ENCODE data around the gene CNOT1.

CNOT1 gene

DNA sequence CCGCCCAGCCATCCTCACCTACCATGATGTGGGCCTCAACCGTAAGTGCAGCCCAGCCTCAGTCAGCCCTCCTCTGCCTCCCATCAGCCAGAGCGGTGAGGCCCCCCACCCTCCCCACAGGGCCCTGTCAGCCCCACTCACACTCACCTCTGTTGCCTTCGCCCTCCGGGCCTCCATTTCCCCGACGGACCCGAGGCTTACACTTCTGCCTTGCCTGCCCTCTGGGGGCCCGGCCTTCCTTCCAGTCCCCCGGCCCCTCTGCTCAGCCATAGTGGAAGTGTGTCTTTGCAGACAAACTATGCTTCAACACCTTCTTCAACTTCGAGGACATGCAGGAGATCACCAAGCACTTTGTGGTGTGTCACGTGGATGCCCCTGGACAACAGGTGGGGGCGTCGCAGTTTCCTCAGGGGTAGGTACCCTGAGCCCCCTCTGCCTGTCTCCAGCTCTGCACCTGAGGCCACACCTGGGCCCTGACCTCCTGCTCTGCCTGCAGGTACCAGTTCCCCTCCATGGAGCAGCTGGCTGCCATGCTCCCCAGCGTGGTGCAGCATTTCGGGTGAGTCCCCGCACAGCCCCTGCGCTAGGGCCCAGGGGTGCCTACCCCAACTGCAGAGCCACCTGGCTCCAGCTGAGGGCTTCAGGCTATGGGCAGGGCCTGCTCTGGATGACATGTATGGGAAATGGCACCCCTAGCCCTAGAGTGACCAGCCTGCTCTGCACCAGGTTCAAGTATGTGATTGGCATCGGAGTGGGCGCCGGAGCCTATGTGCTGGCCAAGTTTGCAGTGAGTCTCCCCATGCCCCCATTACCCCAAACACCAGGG lies 125.5 kb downstream of the CNOT1 start:
- Histone ChIP-seq H3K27ac (ENCODE audit: low read depth, low read length) (no peak overlapping the region), H3K4me2 (ENCODE audit: low read length) (no peak overlapping the region), H3K9me2 (replicated peaks; ENCODE audit: control insufficient read depth, low read length) (no peaks in the 10 kb centered on the region), H3K79me2 (ENCODE audit: control insufficient read depth, low read length) (no peaks in the 10 kb centered on the region), H3K27me3 (ENCODE audit: control insufficient read depth, low read length) (peaks cover 24% of the 10 kb centered on the region), H3K4me1 (ENCODE audit: control insufficient read depth, low read length) (peaks cover 26% of the 10 kb centered on the region), H3F3A (ENCODE audit: control insufficient read depth, insufficient read depth) (no peaks in the 10 kb centered on the region), H3K4me3 (ENCODE audit: low read length) (no peak overlapping the region), H4K20me1 (ENCODE audit: control insufficient read depth, insufficient read depth, low read depth, low read length) (peaks cover 4% of the 10 kb centered on the region; the same call in 1 of the 2 replicates), H3K9me3 (ENCODE audit: control insufficient read depth, insufficient read depth, low read length) (no peaks in the 10 kb centered on the region), H3K36me3 (ENCODE audit: control insufficient read depth, low read length) (no peaks in the 10 kb centered on the region)
- TF ChIP-seq, protein P1, sequence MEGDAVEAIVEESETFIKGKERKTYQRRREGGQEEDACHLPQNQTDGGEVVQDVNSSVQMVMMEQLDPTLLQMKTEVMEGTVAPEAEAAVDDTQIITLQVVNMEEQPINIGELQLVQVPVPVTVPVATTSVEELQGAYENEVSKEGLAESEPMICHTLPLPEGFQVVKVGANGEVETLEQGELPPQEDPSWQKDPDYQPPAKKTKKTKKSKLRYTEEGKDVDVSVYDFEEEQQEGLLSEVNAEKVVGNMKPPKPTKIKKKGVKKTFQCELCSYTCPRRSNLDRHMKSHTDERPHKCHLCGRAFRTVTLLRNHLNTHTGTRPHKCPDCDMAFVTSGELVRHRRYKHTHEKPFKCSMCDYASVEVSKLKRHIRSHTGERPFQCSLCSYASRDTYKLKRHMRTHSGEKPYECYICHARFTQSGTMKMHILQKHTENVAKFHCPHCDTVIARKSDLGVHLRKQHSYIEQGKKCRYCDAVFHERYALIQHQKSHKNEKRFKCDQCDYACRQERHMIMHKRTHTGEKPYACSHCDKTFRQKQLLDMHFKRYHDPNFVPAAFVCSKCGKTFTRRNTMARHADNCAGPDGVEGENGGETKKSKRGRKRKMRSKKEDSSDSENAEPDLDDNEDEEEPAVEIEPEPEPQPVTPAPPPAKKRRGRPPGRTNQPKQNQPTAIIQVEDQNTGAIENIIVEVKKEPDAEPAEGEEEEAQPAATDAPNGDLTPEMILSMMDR (IDR thresholded peaks at IDR 0.05; ENCODE audit: low read depth, low read length, poor library complexity, severe bottlenecking): no peak
- TF ChIP-seq EZH2phosphoT487 (IDR thresholded peaks at IDR 0.05; ENCODE audit: borderline replicate concordance, low read length): no peak

DNA sequence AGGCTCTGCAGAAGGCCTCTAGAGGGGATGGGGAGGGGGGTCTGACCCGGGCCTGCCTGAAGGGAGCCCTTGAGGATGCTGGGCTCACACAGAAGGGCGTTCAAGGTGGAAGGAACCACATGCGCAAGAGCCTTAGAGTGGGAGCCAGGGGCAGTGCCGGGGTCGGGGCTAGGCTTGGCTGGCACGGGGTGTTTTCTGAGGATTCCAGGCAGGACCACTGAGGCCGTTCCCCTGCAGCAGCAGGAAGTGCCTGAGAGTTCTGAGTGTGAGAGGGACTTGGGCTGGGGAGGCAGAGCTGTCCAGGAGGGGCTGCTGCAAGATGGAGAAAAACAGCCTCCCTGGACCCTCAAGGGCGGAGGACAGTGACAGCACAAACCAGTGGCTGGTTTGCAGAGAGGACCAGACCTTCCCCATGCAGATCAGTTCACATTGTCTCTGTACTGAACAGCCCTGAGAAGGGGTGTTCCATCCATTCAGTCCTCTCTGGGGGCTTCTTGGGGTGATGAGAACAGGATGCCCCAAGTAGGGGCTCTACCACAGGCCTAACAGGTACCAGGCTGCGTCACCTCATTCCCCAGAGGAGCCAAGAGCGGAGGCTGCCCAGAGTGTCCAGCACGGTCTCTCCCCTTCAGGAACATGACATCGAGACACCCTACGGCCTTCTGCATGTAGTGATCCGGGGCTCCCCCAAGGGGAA lies 126.3 kb downstream of the CNOT1 start:
- peaks cover 24% of the 10 kb centered on the region for H3K27me3 ChIP-seq (ENCODE audit: control insufficient read depth, low read length)
- H3K27ac ChIP-seq (ENCODE audit: low read depth, low read length): no peak overlapping the region
- no peaks in the 10 kb centered on the region for H3K36me3 ChIP-seq (ENCODE audit: control insufficient read depth, low read length)
- H3K4me2 ChIP-seq (ENCODE audit: low read length): no peak overlapping the region
- H3F3A ChIP-seq (ENCODE audit: control insufficient read depth, insufficient read depth): no peaks in the 10 kb centered on the region
- TF ChIP-seq, protein P1 (IDR thresholded peaks at IDR 0.05; ENCODE audit: low read depth, low read length, poor library complexity, severe bottlenecking): no peak
- no peak for TF ChIP-seq EZH2phosphoT487 (IDR thresholded peaks at IDR 0.05; ENCODE audit: borderline replicate concordance, low read length)
- no peaks in the 10 kb centered on the region for H3K9me2 ChIP-seq (replicated peaks; ENCODE audit: control insufficient read depth, low read length)
- H3K4me1 ChIP-seq (ENCODE audit: control insufficient read depth, low read length): peaks cover 26% of the 10 kb centered on the region
- H4K20me1 ChIP-seq (ENCODE audit: control insufficient read depth, insufficient read depth, low read depth, low read length): peaks cover 4% of the 10 kb centered on the region; the same call in 1 of the 2 replicates
- no peaks in the 10 kb centered on the region for H3K79me2 ChIP-seq (ENCODE audit: control insufficient read depth, low read length)
- H3K9me3 ChIP-seq (ENCODE audit: control insufficient read depth, insufficient read depth, low read length): no peaks in the 10 kb centered on the region
- H3K4me3 ChIP-seq (ENCODE audit: low read length): no peak overlapping the region

DNA sequence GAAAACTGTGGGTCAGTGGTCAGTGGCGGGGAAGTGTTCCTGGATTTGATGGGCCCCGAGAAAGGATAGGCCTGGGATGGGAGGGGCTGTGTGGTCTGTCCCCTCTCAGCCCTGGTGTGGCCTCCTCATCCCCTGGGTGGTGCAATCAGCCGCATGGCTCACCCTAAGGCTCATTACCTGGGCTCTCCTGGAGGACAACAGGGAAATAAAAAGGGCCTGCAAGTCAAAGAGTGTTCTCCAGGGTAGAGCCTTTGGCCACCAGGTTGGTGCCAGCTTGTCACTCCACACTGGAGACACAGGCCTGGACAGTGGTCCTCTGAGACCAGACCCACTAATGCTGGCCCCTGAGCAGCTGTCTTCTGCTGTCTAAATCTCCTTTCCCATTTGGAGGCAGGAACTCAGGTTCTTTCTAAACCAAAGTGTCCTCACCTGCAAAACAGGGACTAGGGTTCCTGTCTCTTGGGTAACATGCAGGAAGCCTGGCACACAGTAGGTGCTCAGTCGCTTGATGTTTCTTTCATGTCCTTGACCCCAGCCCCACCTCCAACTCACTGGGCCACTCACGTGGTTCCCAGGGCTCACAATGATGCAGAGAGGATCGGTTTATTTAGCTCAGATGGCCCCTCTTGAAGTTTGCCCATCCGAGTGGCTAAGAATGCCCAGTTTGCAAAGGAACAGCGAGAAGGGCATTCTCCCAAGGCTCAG lies 127.3 kb downstream of the CNOT1 start:
- Histone ChIP-seq H4K20me1 (ENCODE audit: control insufficient read depth, insufficient read depth, low read depth, low read length) (peaks cover 4% of the 10 kb centered on the region; the same call in 1 of the 2 replicates), H3K9me2 (replicated peaks; ENCODE audit: control insufficient read depth, low read length) (no peaks in the 10 kb centered on the region), H3K79me2 (ENCODE audit: control insufficient read depth, low read length) (no peaks in the 10 kb centered on the region), H3K4me3 (ENCODE audit: low read length) (no peak overlapping the region), H3K27me3 (ENCODE audit: control insufficient read depth, low read length) (peaks cover 24% of the 10 kb centered on the region), H3K4me1 (ENCODE audit: control insufficient read depth, low read length) (peaks cover 25% of the 10 kb centered on the region), H3K27ac (ENCODE audit: low read depth, low read length) (no peak overlapping the region), H3K9me3 (ENCODE audit: control insufficient read depth, insufficient read depth, low read length) (no peaks in the 10 kb centered on the region), H3K36me3 (ENCODE audit: control insufficient read depth, low read length) (no peaks in the 10 kb centered on the region), H3F3A (ENCODE audit: control insufficient read depth, insufficient read depth) (no peaks in the 10 kb centered on the region), H3K4me2 (ENCODE audit: low read length) (no peak overlapping the region)
- TF ChIP-seq EZH2phosphoT487 (IDR thresholded peaks at IDR 0.05; ENCODE audit: borderline replicate concordance, low read length): no peak
- TF ChIP-seq, protein P1 (IDR thresholded peaks at IDR 0.05; ENCODE audit: low read depth, low read length, poor library complexity, severe bottlenecking): no peak

All from DOHH2 (cell line).